ENCODE results near the gene TDP2. TPM values are rescaled to one million over a fixed set of nuclear protein-coding genes. Genes with fewer than 3 reads are reported as not detected.
"Not testable (repeated sequence)": the region's sequence is repeated elsewhere in the genome, so short reads cannot be mapped to it uniquely, and the experiment has no call there.

The TDP2 gene
- total RNA-seq, 1 donor from 2014 or later = 44.1 TPM

GRCh38 chr6:24666097-24666640, 530 bp downstream of the TDP2 start:
- peaks cover 28% of the 10 kb centered on the region for H3K4me1 Mint-ChIP-seq (ENCODE audit: unreplicated experiment)
- H3K36me3 Mint-ChIP-seq = peaks cover 39% of the 10 kb centered on the region
- no peak for DNase-seq (ENCODE audit: extremely low spot score, unreplicated experiment)
- no peaks in the 10 kb centered on the region for H3K27me3 Mint-ChIP-seq
- H3K9me3 Mint-ChIP-seq = peaks cover 11% of the 10 kb centered on the region
- H3K4me3 Mint-ChIP-seq = peak overlapping the region; percentile 97
- H3K27ac Mint-ChIP-seq = peak overlapping the region; percentile 97
- TF ChIP-seq, protein P1, sequence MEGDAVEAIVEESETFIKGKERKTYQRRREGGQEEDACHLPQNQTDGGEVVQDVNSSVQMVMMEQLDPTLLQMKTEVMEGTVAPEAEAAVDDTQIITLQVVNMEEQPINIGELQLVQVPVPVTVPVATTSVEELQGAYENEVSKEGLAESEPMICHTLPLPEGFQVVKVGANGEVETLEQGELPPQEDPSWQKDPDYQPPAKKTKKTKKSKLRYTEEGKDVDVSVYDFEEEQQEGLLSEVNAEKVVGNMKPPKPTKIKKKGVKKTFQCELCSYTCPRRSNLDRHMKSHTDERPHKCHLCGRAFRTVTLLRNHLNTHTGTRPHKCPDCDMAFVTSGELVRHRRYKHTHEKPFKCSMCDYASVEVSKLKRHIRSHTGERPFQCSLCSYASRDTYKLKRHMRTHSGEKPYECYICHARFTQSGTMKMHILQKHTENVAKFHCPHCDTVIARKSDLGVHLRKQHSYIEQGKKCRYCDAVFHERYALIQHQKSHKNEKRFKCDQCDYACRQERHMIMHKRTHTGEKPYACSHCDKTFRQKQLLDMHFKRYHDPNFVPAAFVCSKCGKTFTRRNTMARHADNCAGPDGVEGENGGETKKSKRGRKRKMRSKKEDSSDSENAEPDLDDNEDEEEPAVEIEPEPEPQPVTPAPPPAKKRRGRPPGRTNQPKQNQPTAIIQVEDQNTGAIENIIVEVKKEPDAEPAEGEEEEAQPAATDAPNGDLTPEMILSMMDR (conservative IDR thresholded peaks at IDR 0.05) = no peak

- no peaks in the 10 kb centered on the region for H3K27me3 Mint-ChIP-seq
- peaks cover 4% of the 10 kb centered on the region for H3K9me3 Mint-ChIP-seq
- H3K4me1 Mint-ChIP-seq (ENCODE audit: unreplicated experiment) = peaks cover 28% of the 10 kb centered on the region
- TF ChIP-seq, protein P1 (conservative IDR thresholded peaks at IDR 0.05) = no peak
- H3K27ac Mint-ChIP-seq = peak overlapping the region; percentile 38
- DNase-seq (ENCODE audit: extremely low spot score, unreplicated experiment) = no peak
- peak overlapping the region; percentile 97 for H3K4me3 Mint-ChIP-seq
- H3K36me3 Mint-ChIP-seq = peaks cover 36% of the 10 kb centered on the region
Observed at GRCh38 chr6:24664046-24664987, 2.4 kb downstream of the TDP2 start.

DNA sequence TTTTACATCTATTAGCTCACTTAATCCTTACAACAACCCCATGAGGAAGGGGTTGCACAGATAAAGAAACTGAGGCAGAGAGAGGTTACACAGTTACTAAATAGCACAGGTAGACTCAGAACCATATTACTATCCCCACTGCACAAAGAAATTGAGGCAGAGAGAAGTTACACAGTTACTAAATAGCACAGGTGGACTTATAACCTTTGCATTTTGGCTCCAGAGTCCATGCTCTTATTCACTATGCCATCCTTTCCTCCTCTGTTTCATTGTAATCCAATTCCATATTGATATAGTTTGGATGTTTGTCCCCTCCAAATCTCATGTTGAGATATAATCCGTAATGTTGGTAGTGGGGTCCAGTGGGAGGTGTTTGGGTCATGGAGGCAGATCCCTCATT, 3.5 kb downstream of the TDP2 start:
- H3K27me3 Mint-ChIP-seq = no peaks in the 10 kb centered on the region
- peaks cover 28% of the 10 kb centered on the region for H3K4me1 Mint-ChIP-seq (ENCODE audit: unreplicated experiment)
- peak overlapping the region; percentile 19 for H3K27ac Mint-ChIP-seq
- peaks cover 34% of the 10 kb centered on the region for H3K36me3 Mint-ChIP-seq
- H3K4me3 Mint-ChIP-seq = peak overlapping the region; percentile 97
- no peak for DNase-seq (ENCODE audit: extremely low spot score, unreplicated experiment)
- H3K9me3 Mint-ChIP-seq = no peaks in the 10 kb centered on the region
- TF ChIP-seq, protein P1 (conservative IDR thresholded peaks at IDR 0.05) = no peak

DNA sequence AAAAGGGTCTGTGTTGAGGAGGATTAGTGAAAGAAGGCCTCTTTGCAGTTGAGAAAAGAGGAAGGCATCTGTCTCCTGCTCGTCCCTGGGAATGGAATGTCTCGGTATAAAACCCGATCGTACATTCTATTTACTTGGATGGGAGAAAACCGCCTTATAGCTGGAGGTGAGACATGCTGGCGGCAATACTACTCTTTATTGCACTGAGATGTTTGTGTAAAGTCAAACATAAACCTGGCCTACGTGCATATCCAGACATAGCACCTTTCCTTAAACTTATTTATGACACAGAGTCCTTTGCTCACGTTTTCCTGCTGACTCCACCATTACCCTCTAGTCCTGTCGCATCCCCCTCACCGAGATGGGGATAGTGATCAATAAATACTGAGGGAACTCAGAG, 4.5 kb downstream of the TDP2 start:
- Mint-ChIP-seq H3K27me3 (no peaks in the 10 kb centered on the region), H3K36me3 (peaks cover 39% of the 10 kb centered on the region), H3K4me3 (peak overlapping the region; percentile 40), H3K27ac (peak overlapping the region; percentile 19), H3K4me1 (ENCODE audit: unreplicated experiment) (peaks cover 24% of the 10 kb centered on the region), H3K9me3 (no peaks in the 10 kb centered on the region)
- DNase-seq (ENCODE audit: extremely low spot score, unreplicated experiment) = no peak
- TF ChIP-seq, protein P1 (conservative IDR thresholded peaks at IDR 0.05) = no peak

DNA sequence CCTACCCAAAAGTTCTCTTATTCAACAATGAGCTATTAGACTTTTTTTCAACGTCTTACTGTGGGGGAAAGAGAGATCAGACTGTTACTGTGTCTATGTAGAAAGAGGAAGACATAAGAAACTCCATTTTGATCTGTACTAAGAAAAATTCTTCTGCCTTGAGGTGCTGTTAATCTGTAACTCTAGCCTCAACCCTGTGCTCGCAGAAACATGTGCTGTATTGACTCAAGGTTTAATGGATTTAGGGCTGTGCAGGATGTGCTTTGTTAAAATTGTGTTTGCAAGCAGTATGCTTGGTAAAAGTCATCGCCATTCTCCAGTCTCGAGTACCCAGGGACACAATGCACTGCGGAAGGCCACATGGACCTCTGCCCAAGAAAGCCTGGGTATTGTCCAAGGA, 4.9 kb downstream of the TDP2 start:
- H3K27ac Mint-ChIP-seq; DNase-seq (ENCODE audit: extremely low spot score, unreplicated experiment); H3K27me3 Mint-ChIP-seq; H3K9me3 Mint-ChIP-seq: not testable (repeated sequence)
- Mint-ChIP-seq H3K4me1 (ENCODE audit: unreplicated experiment) (peaks cover 21% of the 10 kb centered on the region), H3K4me3 (peak overlapping the region; percentile 42), H3K36me3 (peaks cover 39% of the 10 kb centered on the region)

DNA sequence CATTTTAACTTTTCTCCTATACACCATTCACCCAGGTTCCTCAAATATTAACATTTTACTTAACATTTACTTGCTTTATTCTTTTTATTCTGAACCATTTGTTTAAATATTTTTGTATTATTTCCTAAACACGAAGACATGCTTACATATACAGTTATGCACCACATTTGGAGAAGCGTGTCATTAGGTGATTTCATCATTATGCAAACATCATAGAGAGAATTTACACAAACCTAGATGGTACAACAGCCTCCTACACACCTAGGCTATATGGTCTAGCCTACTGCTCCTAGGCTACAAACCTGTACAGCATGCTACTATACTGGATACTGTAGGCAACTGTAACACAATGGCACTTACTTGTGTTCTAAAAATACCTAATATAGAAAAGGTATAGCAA, 6.6 kb downstream of the TDP2 start:
- DNase-seq (ENCODE audit: extremely low spot score, unreplicated experiment) = no peak
- TF ChIP-seq, protein P1 (conservative IDR thresholded peaks at IDR 0.05) = no peak
- peaks cover 49% of the 10 kb centered on the region for H3K36me3 Mint-ChIP-seq
- no peak overlapping the region for H3K4me3 Mint-ChIP-seq
- no peaks in the 10 kb centered on the region for H3K27me3 Mint-ChIP-seq
- no peaks in the 10 kb centered on the region for H3K9me3 Mint-ChIP-seq
- no peak overlapping the region for H3K27ac Mint-ChIP-seq
- peaks cover 19% of the 10 kb centered on the region for H3K4me1 Mint-ChIP-seq (ENCODE audit: unreplicated experiment)
